Measurements from ENCODE around the gene CIDEB.
A peak's percentile ranks its signal among the peaks of the same experiment; 100 is the strongest.
"Not testable (repeated sequence)": the region's sequence is repeated elsewhere in the genome, so short reads cannot be mapped to it uniquely, and the experiment has no call there.

CIDEB gene, protein sequence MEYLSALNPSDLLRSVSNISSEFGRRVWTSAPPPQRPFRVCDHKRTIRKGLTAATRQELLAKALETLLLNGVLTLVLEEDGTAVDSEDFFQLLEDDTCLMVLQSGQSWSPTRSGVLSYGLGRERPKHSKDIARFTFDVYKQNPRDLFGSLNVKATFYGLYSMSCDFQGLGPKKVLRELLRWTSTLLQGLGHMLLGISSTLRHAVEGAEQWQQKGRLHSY

DNA sequence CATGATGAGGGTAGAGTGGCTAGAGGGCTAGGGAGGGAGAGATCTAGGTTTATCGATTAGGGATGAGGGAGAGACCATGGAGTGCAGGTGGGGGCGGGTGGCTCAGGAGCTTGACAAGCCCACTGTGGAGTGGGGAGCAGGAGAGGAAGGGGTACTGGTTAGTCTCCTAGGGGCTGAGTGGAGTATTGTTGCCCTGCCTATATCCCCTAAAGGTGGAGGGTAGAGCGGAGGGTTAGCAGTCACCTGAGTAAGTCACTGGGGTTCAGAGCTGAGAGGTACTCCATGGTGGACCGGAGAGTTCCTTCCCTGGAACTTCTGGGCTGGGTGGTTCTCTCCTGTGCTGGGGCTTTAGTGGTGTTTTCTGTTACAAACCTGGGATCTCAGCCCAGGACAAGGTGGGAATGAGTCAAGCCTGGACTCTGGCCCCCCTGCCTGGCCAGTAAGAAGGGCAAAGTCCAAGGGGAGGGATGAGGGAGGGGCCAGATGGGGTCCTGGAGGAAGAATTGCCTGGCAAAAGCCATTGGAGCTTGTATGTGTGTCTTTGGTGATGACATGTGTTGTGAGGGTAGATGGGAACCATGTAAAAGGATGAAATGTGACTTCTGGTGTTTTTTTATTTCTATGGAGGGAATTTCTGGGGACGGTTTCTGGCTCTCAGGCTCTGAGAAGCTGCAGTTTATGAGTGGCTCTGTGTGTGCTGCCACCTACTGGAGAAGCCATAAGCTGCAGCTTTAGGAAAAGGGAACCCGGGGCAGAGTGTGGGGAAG lies at the start of gene CIDEB:
CIDEB (minus strand) TSS at position 403 of the 767 bp plus-strand sequence; CDS start at position 284, 119 bp downstream.
- DNase-seq = peak; percentile 19

DNA sequence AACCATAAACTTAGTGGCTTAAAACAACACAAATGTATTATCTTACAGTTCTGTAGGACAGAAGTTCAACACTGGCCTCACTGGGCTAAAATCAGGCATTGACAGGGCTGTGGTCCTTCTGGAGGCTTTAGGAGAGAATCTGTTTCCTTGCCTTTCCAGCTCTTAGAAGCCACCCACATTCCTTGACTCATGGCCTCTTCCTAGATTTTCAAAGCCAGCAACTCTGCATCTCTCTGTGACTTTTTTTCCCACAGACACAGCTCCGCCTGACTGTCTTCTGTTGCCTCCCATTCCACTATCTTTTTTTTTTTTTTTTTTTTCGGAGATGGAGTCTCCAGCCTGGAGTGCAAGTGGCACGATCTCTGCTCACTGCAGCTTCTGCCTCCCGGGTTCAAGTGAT lies 48.4 kb upstream of the CIDEB start:
- DNase-seq = no peak

- no peak for DNase-seq
Observed at GRCh38 chr14:24355009-24355408, 47.2 kb upstream of the CIDEB start.

DNA sequence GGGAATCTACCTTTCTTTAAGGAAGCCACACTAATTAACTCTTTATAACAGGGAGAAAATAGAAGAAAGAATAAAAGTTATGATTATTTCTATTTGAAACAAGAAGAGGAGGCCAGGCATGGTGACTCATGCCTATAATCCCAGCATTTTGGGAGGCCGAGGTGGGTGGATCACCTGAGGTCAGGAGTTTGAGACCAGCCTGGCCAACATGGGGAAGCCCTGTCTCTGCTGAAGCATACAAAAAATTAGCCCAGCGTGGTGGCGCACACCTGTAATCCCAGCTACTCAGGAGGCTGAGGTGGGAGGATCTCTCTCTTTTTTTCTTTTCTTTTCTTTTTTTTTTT lies 46.7 kb upstream of the CIDEB start:
- DNase-seq = not testable (repeated sequence)

GRCh38 chr14:24353559-24354481 lies 46.0 kb upstream of the CIDEB start:
- DNase-seq = no peak

DNA sequence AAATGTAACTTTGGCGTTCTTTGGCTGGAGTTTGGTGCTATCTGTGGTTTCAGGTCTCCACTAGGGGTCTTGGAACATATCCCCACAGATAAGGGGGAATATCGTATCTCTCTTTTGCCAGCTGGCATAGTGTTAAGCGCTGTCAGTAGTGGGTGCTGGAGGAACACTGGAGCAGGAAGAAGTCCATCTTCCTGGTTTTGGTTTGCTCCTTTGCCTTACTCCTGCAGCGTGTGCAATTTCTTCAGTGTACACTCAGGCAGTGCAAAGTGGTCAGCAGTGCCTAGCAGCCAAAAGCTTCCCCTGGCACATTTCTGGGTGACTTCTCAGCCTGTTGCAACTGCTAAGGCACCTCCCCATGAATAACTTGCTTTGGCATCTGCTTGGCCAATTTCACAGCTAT lies 43.7 kb upstream of the CIDEB start:
- no peak for DNase-seq

GRCh38 chr14:24349742-24350141 lies 42.0 kb upstream of the CIDEB start:
- DNase-seq = no peak

- DNase-seq = no peak
Observed at GRCh38 chr14:24348186-24348585, 40.4 kb upstream of the CIDEB start.

DNA sequence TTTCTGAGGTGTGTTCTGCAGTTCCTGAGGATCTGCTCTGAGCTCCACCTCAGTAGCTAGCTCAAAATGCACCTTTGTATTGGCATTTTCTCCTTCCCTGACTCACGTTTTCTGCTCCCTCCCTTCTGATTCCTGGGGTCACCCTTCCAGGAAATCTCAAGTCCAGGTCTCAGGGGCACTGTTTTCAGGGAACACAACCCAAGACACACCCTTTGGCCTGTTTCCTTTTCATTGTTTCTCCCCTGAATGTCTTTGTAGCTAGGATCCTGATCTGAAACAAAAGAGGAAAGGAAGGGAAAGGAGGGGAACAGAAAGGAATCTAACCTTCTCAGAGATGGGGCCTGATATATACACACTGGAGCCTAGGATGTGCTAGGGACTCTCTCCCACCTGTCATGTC lies 39.4 kb upstream of the CIDEB start:
- DNase-seq = no peak

DNA sequence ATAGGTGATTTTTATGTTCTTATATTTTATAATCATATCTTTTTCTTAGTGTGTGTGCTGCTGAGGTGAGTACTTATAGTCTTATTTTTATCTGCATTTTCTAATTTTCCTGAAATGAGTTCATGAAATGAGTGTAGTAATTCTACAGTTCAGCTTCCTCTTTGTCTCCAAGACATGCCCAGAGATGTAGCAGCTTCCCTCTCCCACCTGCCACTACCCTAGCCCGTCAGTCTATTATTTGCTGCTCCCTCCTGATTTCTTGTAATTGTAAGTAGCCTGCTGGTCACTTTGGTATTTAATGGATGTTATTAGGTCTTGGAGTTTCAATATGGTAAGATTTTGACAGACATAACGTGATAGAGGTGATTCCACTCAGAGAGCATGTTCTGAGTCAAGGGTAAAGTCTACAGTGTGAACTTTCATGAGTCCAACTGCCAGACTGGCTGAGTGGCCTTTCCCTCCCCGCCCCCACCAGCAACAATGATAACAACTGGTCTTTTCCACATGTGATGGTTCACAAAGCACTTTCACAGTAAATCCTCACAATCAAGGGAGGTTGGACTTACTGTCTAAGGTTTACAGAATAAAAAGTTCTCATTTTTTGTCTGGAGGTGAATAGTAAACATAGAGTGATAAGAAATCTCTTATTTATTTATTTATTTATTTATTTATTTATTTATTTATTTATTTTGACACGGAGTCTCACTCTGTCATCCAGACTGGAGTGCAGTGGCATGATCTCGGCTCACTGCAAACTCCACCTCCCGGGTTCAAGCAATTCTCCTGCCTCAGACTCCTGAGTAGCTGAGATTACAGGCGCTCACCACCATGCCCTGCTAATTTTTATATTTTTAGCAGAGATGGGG lies 36.3 kb upstream of the CIDEB start:
- DNase-seq = no peak

GRCh38 chr14:24342889-24343288 lies 35.1 kb upstream of the CIDEB start:
- no peak for DNase-seq

GRCh38 chr14:24340606-24341005 lies 32.8 kb upstream of the CIDEB start:
- DNase-seq = no peak

DNA sequence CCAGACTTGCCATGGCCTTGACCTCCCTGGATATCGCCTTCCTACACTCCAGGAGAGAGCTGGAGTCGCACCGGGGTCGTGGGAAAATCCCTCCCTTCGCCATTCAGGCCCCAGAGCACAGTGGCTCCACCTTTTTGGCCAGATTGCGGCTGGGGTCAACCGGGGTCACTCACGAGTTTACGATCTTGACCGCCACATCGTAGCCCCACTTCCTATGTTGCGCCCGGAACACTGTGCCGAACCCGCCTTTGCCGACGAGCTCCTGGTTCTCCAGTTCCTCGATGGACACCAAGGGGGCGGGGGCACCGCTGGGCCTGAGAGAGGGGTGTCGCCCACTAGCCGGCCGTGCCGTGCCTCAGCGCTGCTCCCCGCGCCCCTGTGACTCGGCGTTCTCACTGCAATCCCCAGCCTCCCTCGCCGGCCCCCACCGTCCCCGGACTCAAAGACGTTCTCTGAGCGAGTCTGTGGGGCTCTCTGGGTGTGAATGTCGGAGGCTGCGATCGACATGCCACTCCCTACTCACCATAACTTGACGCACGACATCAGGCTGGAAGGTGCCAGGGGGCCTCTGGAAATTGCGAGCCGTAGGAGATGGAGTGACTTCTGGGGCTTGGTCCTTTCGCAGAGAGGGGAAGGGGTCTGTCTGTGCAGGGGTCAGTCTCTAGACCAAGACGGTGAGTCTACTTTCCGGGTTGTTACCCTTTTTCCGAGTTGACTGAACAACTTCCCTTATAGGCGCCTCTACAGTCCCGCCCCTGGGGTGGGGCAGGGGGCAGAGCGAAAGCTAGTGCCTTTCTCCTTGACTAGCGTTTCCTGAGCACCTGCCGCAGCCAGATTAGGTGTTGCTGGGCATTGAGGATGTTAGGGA lies 31.7 kb upstream of the CIDEB start, which contains the start of gene RIPK3:
RIPK3 (minus strand) TSS at position 708 of the 868 bp plus-strand sequence; CDS start at position 543, 165 bp downstream.
- DNase-seq = no peak

DNA sequence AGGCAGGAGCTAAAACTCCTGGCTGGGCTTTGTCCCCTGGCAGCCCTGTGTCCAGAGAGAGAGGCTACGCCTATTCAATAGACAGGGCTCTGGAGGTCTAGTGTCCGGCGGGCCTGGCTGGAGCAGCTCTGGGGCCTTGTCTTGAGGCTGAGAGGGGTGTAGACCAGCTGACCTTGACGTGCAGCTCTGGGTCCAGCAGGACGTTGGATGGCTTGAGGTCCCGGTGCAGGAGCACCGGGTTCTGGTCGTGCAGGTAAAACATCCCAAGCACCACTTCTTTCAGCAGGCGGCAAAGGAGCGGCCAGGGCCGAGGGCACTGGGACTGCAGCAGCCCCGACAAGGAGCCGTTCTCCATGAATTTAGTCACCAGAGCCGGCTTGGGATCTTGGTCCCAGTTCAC lies 31.1 kb upstream of the CIDEB start:
- DNase-seq = no peak

DNA sequence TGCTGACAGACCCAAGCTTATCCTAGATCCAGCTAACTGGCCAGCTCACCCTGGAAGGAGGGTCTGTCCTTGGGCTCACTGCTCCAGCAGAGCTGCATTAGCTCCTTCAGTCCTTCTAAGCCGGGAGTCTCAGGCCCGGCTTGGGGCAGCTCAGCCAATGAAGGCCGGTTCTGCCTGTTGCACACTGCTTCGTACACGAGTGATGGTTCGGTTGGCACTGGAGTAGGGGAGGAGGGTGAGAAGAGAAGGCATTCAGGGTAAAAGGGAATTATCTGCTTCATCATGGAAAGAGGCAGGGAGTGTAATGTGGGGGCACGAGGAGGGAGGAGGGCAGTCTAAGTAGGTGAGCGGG lies 30.0 kb upstream of the CIDEB start:
- no peak for DNase-seq

DNA sequence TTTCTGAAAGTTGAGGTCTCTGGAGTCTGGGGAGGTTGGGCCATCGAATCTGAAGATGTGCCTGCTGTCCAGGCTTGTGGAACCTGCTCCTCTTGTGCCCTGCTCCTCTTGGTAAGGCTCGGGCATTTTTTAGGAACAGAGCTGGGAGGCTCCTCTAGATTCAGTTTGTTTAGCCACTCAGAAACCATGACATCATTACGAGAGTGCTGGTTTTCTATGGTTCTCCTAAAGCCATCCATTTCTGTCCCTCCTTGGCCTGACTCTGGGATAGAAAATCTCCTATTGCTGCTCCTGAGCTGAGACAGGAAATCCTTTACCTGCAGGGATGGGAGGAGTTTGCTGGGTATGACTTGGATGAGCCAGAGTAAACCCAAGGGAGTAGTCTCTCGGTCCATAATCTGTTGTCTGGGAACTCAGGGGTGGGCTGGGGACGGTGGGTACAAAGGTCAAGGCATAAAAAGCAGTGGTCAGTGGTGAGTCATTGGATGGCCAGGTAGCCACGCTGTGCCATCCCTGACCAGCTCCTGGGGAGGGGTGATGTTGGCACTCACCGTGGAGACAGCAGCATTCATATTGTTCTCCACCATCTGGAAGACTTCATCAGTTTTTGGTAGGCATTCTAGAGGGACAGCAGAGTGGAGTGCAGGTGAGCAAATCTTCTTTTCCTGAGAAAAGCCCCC lies 29.5 kb upstream of the CIDEB start:
- DNase-seq = no peak

DNA sequence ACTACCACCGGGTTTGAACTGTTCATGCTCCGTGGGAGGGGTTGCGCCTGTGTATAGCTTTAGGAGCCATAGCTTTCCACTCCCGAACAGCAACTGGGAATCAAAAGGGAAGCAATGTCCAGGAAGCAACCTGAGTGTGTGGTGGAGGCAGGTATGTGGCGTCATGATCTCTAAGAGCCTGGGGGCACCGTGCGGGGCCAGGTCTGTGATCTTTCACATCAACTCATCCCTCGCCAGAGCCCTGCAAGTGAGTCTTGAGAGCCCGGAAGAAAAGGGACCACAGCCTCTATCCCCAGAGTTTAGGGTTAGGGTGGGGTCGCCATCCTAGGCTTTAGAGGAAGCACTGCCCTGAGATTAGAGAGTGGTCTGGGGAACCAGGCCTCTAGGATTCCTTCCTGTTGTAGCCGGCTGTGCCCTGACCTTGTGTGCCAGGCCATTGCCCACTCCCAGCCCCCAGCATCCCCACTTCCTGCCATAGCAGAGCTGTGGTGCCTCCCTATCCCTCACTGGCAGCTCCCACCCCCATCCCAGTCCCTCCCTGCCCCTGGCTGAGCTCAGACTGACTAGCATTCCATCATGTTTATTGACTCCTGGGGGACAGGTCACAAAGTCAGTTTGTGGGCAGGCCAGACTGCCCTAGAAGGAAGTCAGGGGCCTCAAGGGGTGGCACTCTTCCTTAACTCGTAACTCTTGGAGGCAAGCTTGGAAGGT lies 27.8 kb upstream of the CIDEB start:
- no peak for DNase-seq

DNA sequence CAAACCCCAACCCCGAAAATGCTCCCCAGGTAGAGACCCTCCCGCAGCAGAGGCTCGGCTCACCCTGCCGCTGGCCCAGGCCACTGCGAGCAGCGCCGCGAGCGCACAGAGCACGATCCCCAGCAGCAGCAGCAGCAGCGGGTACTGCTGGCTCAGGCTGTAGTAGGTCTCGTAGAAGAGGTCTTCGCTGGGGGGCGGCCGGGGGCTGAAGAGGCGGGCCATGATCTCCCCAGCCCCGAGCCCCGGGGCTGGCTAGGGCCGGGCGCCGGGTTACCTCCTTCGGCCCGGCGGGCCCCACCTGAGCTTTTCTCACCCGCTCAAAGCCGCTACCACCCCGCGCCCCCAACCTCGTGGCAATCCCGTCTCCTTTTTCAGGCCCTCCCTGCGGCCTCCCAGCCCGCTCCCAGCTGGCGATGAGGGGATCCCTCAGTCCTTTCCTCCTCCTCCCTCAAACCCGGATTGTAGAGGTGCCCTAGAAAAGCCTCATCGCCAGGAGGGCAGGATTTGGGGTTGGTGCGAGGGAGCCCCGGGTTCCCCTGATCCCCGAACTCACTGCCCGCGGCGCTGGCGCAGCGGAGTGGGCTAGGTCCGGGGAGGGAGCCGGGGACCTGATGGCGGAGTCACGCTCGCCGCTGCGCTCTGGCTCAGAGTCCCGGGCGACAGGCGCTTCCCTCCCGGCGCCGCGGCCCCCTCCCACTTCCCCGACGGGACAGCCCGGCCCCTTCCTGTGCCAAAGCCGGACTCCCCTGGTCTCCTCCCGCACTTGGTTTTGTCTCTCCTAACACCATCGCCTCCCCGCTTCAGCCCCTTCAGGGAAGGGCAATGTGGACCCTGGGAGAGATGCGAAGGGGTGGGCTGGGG lies 26.9 kb upstream of the CIDEB start, which contains the start of gene ADCY4:
ADCY4 (minus strand) TSS at position 641 of the 861 bp plus-strand sequence; CDS start at position 222, 419 bp downstream.
- DNase-seq = no peak

Data from NK-92 treated with Interleukin-12 subunit alpha and Interleukin-12 subunit beta, amount 100 ng/mL, for 24 hours (cell line).